Islet precursor cell (in vitro differentiated cells): ENCODE measurements around the gene AFAP1.
A peak's percentile ranks its signal among the peaks of the same experiment; 100 is the strongest.

ENCODE experiments used
- DNase-seq: peaks from one replicate; pipeline ENCODE4 v3.0.0-alpha.2; 2018

Gene AFAP1

DNA sequence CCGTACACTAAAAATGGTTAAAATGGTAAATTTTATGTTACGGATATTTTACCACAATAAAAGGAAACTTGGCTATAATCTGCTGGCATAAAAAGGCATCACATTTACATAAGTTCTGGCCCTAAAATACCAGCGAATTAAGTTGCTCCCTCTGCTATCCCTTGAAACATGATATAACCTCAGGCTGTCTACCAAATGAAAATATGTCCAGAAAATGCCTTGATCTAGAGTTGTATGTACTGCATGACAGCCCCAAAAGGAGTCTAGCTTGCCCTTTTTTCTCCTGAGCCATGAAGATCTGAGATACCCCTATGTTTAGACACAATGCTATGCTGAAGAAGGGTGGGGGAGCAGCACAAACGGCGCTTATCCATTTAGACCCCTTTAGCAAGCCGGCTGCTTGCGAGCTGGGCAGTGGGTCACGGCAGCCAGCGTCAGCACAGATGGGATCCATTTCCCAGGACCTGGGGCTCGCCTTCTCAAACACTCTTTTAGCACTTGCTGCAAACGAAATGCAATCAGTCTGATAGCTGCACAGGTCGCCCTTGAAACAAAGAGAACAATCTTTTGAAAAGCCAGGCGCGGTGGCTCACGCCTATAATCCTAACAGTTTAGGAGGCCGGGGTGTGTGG is 77.0 kb downstream of the AFAP1 start:
- DNase-seq: peak; percentile 40

- peak; percentile 64 for DNase-seq
Measured at GRCh38 chr4:7861440-7861881, 78.2 kb downstream of the AFAP1 start.

DNA sequence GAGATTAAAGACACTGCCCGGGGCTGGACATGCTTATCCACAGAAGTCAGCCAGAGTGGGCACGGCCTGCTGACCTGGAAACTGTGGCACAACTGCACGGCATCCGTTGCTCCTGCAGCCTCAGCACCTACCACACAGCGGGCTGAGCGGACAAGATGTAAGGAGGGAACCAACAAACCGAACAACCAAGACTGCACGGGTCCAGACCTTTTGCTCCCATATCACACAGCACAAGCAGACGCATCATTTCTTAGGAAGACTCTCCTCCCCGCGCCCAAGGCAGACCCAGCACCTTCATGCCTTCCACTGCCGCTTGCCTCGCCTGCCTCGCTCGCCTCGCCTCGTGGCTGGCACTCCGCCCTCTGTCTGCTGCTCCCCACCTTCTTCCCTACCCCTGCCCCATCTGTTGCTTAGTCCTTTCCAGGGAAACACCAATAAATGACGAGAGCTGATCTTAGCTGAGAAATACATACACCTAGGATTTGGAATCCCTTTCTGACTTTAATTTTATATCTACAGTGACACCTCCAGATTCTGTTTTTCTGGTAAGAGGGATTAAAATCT is 79.0 kb downstream of the AFAP1 start:
- DNase-seq: no peak

- no peak for DNase-seq
Measured at GRCh38 chr4:7859326-7859725, 80.3 kb downstream of the AFAP1 start.

DNA sequence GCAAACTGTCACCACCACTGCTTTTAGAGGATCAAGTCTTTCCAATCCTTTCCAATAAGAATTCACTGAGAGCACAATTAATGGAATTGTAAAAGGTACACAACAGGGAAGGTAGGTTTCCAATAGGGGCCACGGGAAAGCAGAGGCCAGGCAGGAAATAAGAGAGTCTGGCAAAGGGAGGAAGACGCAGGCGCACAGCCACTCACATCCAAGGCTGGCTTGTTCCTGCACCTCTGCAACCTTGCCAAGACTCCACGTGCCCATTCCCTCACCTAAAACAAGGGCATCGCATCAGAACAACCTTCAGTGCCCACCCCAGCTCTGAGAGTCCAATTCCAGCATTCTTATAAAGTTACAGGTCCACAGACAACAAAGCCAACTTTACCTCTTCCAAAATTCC is 81.2 kb downstream of the AFAP1 start:
- DNase-seq: no peak

DNA sequence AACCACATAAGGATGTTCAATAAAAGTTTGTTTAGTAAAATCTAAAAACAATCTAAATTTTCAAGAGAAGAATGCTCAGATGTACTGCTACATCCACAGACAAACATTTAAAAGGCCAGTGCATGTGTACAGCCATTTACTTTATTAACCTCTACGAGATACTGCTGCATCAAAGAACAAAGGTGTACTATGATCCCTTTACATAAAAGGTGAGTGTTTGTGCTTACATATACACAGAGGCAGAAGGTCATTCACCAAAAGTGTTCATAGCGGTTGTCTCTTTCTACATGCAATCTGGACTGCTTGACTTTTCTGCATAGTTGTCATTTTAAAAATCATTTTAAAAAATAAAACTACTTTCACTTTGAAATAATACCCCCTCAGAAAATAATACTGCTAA is 81.7 kb downstream of the AFAP1 start:
- DNase-seq: no peak

DNA sequence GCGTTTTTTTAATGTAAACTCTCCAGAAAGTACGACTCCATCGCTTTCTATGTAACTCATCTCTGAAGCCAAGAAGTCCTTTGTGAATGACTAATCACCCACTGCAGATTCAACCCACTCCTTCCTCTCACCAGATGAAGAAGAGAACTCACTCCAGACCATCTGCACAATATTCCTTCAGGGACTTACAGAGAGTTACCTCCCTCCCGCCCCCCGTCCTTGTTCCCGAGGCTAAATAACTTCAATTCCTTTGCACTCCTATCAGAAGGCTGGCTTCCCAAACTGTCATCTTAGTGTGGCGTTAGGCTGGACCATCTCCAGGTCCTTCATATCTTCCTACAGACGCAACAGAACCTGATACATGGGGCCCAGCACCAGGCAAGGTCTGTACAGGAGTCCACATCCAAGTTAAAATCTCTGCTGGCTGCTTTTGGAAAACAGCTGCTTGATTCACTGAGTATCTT is 82.4 kb downstream of the AFAP1 start:
- no peak for DNase-seq

DNA sequence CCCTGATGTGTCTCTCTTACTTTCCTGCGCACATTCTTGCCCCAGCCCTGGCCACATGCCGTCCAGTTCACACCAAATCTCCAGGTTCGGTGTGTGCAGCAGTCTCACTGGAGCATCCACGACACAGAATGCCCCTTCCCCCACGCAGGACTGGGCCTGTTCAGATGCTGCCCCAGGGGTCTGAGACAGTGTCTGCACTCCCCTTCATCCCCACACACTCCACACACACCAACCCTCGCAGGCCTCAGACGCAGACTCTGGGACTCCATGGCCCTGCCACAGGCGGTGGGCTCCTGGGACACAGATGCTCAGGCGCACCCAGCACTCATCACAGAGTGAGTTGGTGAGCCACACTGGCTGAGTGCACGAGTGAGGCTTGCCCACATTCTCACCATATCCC is 83.9 kb downstream of the AFAP1 start:
- DNase-seq: no peak

- DNase-seq: no peak
Measured at GRCh38 chr4:7854697-7855370, 84.8 kb downstream of the AFAP1 start.

GRCh38 chr4:7854216-7854615 is 85.4 kb downstream of the AFAP1 start:
- DNase-seq: peak; percentile 32

DNA sequence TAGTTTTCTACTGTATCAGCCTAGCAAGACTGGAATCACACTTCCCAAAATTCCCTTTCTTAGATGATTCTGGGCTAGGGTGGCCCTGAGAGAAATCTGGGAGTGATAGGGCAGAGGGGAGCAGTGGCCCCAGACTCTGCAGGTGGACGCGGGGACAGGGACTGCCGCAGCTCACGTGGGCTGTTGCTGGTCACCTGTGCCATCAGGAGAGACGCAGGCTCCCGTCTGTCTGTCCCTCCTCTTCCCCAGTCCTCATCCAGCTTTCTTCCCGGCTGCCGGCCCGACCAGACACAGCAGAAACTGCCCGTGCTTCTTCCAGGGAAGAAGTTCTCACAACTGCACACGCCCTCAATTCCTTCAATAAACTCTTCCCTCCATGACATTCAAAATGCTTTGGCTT is 86.4 kb downstream of the AFAP1 start:
- peak; percentile 21 for DNase-seq

DNA sequence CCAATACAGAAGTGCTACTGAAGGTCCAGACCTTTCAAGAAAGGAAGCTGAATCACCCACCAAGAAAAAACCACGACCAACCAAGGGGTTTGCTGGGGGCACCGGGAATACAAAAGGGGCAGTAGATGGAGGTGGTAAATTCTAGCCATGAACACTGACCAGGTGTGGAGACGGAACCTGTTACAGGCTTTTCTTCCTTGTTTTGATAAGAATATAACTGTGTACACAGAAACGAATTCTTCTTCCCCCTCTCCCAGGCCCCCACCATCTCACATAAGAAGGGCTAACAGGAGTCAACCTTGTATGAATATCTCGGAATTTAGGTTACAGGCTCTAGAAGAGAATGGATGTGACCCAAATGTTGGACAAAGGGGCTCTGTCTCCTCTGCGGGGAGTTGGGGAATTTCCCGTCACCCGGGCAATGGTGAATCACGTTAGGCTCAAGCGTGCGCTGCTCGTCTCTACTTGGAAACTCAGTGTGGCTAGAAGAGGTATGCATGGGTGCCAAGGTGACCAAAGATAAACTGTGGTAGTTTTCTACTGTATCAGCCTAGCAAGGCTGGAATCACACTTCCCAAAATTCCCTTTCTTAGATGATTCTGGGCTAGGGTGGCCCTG is 87.0 kb downstream of the AFAP1 start:
- DNase-seq: peak; percentile 46

DNA sequence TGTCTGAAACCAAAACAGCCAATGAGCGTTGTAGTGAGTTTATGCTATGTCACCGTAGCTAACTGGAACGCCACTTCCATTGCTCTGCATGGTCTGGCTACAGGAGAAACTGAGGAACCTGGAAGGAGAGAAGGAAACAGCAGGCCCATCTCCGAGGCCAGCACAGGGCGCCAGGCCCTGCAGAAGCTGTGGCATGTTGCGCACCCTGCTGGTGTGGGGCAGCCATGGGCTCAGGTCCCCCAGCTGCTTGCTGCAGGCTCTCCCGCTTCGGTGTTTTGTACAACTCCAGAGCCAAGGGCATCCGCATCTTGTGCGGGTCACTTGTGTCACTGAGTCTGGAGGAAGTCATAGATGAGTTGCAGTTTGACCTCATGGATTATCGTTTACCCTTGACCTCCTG is 89.2 kb downstream of the AFAP1 start:
- peak; percentile 49 for DNase-seq

DNA sequence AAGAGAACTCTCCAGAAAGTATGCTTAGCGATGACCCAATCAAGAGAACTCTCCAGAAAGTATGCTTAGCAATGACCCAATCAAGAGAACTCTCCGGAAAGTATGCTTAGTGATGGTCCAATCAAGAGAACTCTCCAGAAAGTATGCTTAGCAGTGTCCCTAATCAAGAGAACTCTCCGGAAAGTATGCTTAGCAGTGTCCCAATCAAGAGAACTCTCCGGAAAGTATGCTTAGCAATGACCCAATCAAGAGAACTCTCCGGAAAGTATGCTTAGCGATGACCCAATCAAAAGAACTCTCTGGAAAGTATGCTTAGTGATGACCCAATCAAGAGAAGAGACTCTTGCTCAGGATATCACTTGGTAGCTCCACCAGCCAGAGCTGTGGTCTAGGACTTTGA is 92.5 kb downstream of the AFAP1 start:
- no peak for DNase-seq

DNA sequence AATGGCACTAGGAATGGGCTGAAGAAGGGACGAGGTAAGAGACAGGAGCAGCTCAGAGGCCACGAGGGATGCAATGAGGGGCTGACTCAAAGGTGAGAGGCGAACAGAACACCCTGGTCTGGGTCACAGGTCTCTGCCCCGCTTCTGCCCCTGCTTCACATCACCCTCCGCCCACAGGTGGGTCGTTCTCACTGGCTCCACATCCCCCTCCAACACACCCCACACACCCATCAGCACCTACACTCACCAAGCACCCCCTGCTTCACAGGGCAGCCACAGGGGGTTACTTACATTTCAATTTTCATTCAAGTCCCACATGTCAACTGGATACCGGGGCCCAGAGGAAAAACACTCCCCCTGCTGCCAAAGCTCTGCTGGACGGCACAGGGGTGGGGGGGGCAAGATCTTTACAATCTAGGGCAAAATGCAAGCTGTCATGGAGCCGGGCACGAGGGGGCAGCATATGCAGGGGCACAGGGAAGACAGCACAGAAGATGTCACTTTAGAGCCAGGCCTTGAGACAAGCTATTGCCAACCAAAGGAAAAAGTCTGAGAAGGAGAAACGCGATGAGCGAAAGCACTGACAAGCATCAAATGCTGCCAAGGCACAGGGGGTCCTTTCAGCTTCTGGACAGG is 94.0 kb downstream of the AFAP1 start:
- no peak for DNase-seq

GRCh38 chr4:7844594-7844991 is 95.1 kb downstream of the AFAP1 start:
- no peak for DNase-seq

GRCh38 chr4:7843831-7844593 is 95.6 kb downstream of the AFAP1 start:
- DNase-seq: peak; percentile 90

DNA sequence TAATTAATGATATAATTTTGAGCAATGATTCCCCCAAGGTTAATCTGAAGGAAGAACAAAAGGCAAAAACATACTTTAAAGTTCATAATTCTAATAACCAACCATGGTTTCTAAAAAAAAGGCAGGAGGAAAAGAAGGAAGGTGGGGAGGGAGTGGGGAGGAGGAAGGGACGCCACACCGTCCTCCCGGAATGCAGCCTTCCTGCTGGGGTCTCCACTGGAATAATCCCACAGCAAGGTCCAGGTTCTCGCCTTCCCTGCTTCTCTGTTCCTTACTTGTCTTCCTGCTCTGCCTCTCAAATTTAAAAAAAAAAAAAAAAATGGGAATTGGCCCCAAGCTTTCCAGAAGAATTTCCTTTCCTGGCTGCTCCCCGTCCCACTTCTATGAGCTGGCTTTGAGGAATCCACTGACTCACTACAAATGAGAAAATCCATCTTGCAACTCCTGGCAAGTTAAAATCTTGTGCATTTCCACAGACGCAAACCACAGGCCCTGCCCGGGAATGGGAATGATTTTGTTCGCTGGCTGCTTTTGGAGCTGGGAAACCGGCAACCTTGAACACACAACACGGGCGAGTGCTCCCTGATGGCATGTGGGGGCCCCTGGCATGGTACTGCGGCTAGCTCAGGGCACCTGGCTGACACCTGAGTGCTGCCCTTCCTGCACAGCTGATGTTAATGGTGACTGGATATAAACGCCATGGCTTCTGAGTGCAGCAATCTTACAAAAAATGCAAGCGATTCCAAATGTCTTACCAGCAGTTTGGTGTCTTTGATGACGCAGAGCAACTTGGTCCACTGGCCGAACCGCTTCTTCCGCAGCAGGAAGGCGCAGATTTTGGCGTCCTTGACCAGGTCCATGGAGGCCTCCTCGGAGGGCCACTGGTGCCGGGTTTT is 97.0 kb downstream of the AFAP1 start:
- peak; percentile 94 for DNase-seq

- DNase-seq: no peak
Measured at GRCh38 chr4:7841894-7842293, 97.8 kb downstream of the AFAP1 start.

DNA sequence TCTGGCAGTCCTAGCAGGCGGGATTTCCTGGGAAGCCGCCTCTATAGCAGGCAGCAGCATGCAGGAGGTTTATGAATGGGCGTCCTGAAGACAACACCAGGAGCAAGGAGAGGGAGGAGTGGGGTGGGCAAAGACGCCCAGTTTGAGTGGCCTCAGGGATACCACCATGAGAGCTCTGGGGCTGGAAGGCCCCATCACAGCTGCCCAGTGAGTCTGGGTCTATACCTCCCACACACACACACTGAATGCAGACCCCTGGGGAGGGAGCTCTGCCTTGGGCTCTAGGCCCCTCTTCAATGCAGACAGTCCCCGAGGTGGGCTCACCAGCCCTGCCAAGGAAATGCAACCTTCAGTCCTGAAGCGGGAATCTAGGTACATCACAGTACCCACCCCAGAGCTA is 98.6 kb downstream of the AFAP1 start:
- DNase-seq: no peak

- peak; percentile 18 for DNase-seq
Measured at GRCh38 chr4:7839856-7840255, 99.8 kb downstream of the AFAP1 start.
